MG63 (cell line): Measurements from ENCODE around the gene MCC. TPM values are rescaled to one million over a fixed set of nuclear protein-coding genes. Genes with fewer than 3 reads are reported as not detected.

Experiments
- DNase-seq: peaks from one replicate; pipeline ENCODE4 v3.0.0-alpha.2; 2020
- H3K27me3 ChIP-seq: fragments of 250-450 bp; sonication (Bioruptor Pico); 2 replicates; pipeline ENCODE4 v1.5.1; 2020; ENCODE audit warnings: mild to moderate bottlenecking, moderate library complexity
- H3K36me3 ChIP-seq: fragments of 250-450 bp; sonication (Bioruptor Pico); 2 replicates; pipeline ENCODE4 v1.5.1; 2020; ENCODE audit warnings: mild to moderate bottlenecking, moderate library complexity
- H3K4me3 ChIP-seq: fragments of 250-450 bp; sonication (Bioruptor Pico); 2 replicates; pipeline ENCODE4 v1.5.1; 2020; ENCODE audit warnings: mild to moderate bottlenecking, moderate library complexity
- H3K9me3 ChIP-seq: fragments of 250-450 bp; sonication (Bioruptor Pico); 2 replicates; pipeline ENCODE4 v1.5.1; 2020; ENCODE audit warnings: mild to moderate bottlenecking, moderate library complexity
- total RNA-seq: library from RNA; depleted of rRNA; stranded (reverse); fragments of >200 nt; shearing (Covaris generic); gene quantifications from 2 replicates; pipeline ENCODE4 v1.2.3, GENCODE V29; 2014; ENCODE audit warnings: low replicate concordance

MCC gene
- total RNA-seq, 1 experiment from 2014 or later, result 7.1 TPM

- Histone ChIP-seq H3K4me3 (no peak overlapping the region), H3K9me3 (no peaks in the 10 kb centered on the region), H3K27me3 (no peaks in the 10 kb centered on the region), H3K36me3 (no peaks in the 10 kb centered on the region)
- DNase-seq, result peak; percentile 62
Observed at GRCh38 chr5:113050721-113051382, 437.4 kb downstream of the MCC start.

GRCh38 chr5:113048931-113049330 lies 439.3 kb downstream of the MCC start:
- no peaks in the 10 kb centered on the region for H3K36me3 ChIP-seq
- H3K9me3 ChIP-seq, result no peaks in the 10 kb centered on the region
- H3K4me3 ChIP-seq, result no peak overlapping the region
- no peaks in the 10 kb centered on the region for H3K27me3 ChIP-seq
- DNase-seq, result no peak

GRCh38 chr5:113047733-113048652 lies 440.3 kb downstream of the MCC start:
- H3K36me3 ChIP-seq, result no peaks in the 10 kb centered on the region

GRCh38 chr5:113047234-113047633 lies 441.0 kb downstream of the MCC start:
- no peaks in the 10 kb centered on the region for H3K27me3 ChIP-seq
- no peaks in the 10 kb centered on the region for H3K9me3 ChIP-seq
- no peak for DNase-seq
- no peak overlapping the region for H3K4me3 ChIP-seq
- no peaks in the 10 kb centered on the region for H3K36me3 ChIP-seq

More at GRCh38 chr5:113047733-113048652, 440.3 kb downstream of the MCC start:
- DNase-seq, result no peak
- Histone ChIP-seq H3K9me3 (no peaks in the 10 kb centered on the region), H3K27me3 (no peaks in the 10 kb centered on the region), H3K4me3 (no peak overlapping the region)

GRCh38 chr5:113044776-113045465 lies 443.3 kb downstream of the MCC start:
- no peak for DNase-seq
- Histone ChIP-seq H3K27me3 (no peaks in the 10 kb centered on the region), H3K4me3 (no peak overlapping the region), H3K36me3 (no peaks in the 10 kb centered on the region), H3K9me3 (no peaks in the 10 kb centered on the region)

GRCh38 chr5:113043491-113043931 lies 444.7 kb downstream of the MCC start:
- DNase-seq, result peak; percentile 43
- no peaks in the 10 kb centered on the region for H3K36me3 ChIP-seq
- H3K27me3 ChIP-seq, result no peaks in the 10 kb centered on the region
- no peak overlapping the region for H3K4me3 ChIP-seq
- H3K9me3 ChIP-seq, result no peaks in the 10 kb centered on the region

- H3K27me3 ChIP-seq, result no peaks in the 10 kb centered on the region
- H3K36me3 ChIP-seq, result no peaks in the 10 kb centered on the region
- no peak for DNase-seq
- H3K4me3 ChIP-seq, result no peak overlapping the region
- H3K9me3 ChIP-seq, result no peaks in the 10 kb centered on the region
Observed at GRCh38 chr5:113042491-113043243, 445.6 kb downstream of the MCC start.

GRCh38 chr5:113040672-113041260 lies 447.5 kb downstream of the MCC start:
- no peaks in the 10 kb centered on the region for H3K27me3 ChIP-seq
- H3K4me3 ChIP-seq, result no peak overlapping the region
- H3K9me3 ChIP-seq, result no peaks in the 10 kb centered on the region
- no peak for DNase-seq
- no peaks in the 10 kb centered on the region for H3K36me3 ChIP-seq

GRCh38 chr5:113039934-113040285 lies 448.3 kb downstream of the MCC start:
- Histone ChIP-seq H3K27me3 (no peaks in the 10 kb centered on the region), H3K36me3 (no peaks in the 10 kb centered on the region), H3K9me3 (no peaks in the 10 kb centered on the region), H3K4me3 (no peak overlapping the region)
- no peak for DNase-seq

GRCh38 chr5:113039229-113039933 lies 448.9 kb downstream of the MCC start:
- no peaks in the 10 kb centered on the region for H3K27me3 ChIP-seq
- no peak for DNase-seq

GRCh38 chr5:113038714-113039113 lies 449.5 kb downstream of the MCC start:
- DNase-seq, result peak; percentile 84
- no peak overlapping the region for H3K4me3 ChIP-seq
- H3K36me3 ChIP-seq, result no peaks in the 10 kb centered on the region
- H3K9me3 ChIP-seq, result no peaks in the 10 kb centered on the region
- no peaks in the 10 kb centered on the region for H3K27me3 ChIP-seq

More at GRCh38 chr5:113039229-113039933, 448.9 kb downstream of the MCC start:
- Histone ChIP-seq H3K9me3 (no peaks in the 10 kb centered on the region), H3K4me3 (no peak overlapping the region), H3K36me3 (no peaks in the 10 kb centered on the region)

GRCh38 chr5:113038136-113038535 lies 450.1 kb downstream of the MCC start:
- H3K4me3 ChIP-seq, result no peak overlapping the region
- no peaks in the 10 kb centered on the region for H3K36me3 ChIP-seq
- DNase-seq, result no peak
- H3K9me3 ChIP-seq, result no peaks in the 10 kb centered on the region
- no peaks in the 10 kb centered on the region for H3K27me3 ChIP-seq

GRCh38 chr5:113036826-113037225 lies 451.4 kb downstream of the MCC start:
- DNase-seq, result no peak
- Histone ChIP-seq H3K4me3 (no peak overlapping the region), H3K36me3 (no peaks in the 10 kb centered on the region; the same call in 1 of the 2 replicates), H3K9me3 (no peaks in the 10 kb centered on the region), H3K27me3 (no peaks in the 10 kb centered on the region)

GRCh38 chr5:113036321-113036720 lies 451.9 kb downstream of the MCC start:
- Histone ChIP-seq H3K27me3 (no peaks in the 10 kb centered on the region), H3K4me3 (no peak overlapping the region), H3K9me3 (no peaks in the 10 kb centered on the region), H3K36me3 (no peaks in the 10 kb centered on the region; the same call in 1 of the 2 replicates)
- DNase-seq, result no peak

- no peaks in the 10 kb centered on the region; the same call in 1 of the 2 replicates for H3K36me3 ChIP-seq
- H3K27me3 ChIP-seq, result no peaks in the 10 kb centered on the region
- DNase-seq, result no peak
Observed at GRCh38 chr5:113035096-113035495, 453.2 kb downstream of the MCC start.

More at GRCh38 chr5:113035096-113035495, 453.2 kb downstream of the MCC start:
- no peak overlapping the region for H3K4me3 ChIP-seq
- H3K9me3 ChIP-seq, result no peaks in the 10 kb centered on the region
